Ovary (tissue), 3 donors: ENCODE data around the gene RGS4.

ENCODE experiments used
- POLR2A ChIP-seq: fragments of 450-650 bp; IDR thresholded peaks from one replicate; pipeline ENCODE4 v1.6.1; 2017; ENCODE audit warnings: antibody characterized with exemption, mild to moderate bottlenecking, moderate library complexity
- TF ChIP-seq, protein P1 (sequence below), 3 donors: fragments of 450-650 bp in 2 of 3; fragments of 200-600 bp in 1 of 3; IDR thresholded peaks; one replicate each; pipeline versions ENCODE4 v1.5.1 to v1.8.0; 2016 to 2022; ENCODE audit warnings: antibody characterized with exemption in 3 of 3, mild to moderate bottlenecking in 1 of 3
- donor health status: DM: no; HTN: no; CAD: no.

GRCh38 chr1:163093579-163093978 lies 24.4 kb downstream of the RGS4 start:
- TF ChIP-seq, protein P1, sequence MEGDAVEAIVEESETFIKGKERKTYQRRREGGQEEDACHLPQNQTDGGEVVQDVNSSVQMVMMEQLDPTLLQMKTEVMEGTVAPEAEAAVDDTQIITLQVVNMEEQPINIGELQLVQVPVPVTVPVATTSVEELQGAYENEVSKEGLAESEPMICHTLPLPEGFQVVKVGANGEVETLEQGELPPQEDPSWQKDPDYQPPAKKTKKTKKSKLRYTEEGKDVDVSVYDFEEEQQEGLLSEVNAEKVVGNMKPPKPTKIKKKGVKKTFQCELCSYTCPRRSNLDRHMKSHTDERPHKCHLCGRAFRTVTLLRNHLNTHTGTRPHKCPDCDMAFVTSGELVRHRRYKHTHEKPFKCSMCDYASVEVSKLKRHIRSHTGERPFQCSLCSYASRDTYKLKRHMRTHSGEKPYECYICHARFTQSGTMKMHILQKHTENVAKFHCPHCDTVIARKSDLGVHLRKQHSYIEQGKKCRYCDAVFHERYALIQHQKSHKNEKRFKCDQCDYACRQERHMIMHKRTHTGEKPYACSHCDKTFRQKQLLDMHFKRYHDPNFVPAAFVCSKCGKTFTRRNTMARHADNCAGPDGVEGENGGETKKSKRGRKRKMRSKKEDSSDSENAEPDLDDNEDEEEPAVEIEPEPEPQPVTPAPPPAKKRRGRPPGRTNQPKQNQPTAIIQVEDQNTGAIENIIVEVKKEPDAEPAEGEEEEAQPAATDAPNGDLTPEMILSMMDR (IDR thresholded peaks at IDR 0.05), result no peak
- no peak for TF ChIP-seq POLR2A
